Mammary epithelial cell (primary cell): ENCODE data around the gene CALN1.

Experiments
- EZH2 ChIP-seq: IDR thresholded peaks from 2 replicates; pipeline ENCODE4 v1.6.1; 2012; ENCODE audit warnings: low read length, inconsistent platforms, borderline replicate concordance
- TF ChIP-seq, protein P1 (sequence below), 2 donors: IDR thresholded peaks in 1 of 2; conservative IDR thresholded peaks in 1 of 2; 2 replicates each; pipeline ENCODE4 v1.5.1; 2011 to 2012; ENCODE audit warnings: inconsistent platforms in 2 of 2, low read length in 2 of 2, mild to moderate bottlenecking in 2 of 2, control low read depth in 1 of 2, low read depth in 1 of 2; ENCODE audit not compliant: insufficient read depth in 1 of 2; ENCODE audit errors: extremely low read depth in 1 of 2

DNA sequence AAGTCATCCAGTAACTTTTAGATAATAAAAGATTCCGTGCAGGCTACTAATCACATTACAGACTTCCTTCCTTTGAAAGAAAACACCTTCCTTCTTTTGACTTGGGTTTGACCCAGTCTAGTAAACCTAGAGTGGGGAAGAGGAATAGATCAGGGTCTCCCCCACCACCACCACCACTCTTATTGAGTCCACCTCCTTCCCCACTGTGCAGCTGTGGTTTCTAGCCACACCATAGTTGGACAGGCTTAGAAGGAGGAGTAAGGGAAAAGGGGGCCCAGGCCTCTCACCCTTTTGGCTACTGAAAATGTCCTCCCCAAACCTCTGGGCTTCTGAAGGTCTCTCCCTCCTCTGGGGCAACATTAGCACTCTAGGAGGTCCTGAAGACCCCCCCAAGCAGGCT is 372.7 kb downstream of the CALN1 start:
- TF ChIP-seq, protein P1, sequence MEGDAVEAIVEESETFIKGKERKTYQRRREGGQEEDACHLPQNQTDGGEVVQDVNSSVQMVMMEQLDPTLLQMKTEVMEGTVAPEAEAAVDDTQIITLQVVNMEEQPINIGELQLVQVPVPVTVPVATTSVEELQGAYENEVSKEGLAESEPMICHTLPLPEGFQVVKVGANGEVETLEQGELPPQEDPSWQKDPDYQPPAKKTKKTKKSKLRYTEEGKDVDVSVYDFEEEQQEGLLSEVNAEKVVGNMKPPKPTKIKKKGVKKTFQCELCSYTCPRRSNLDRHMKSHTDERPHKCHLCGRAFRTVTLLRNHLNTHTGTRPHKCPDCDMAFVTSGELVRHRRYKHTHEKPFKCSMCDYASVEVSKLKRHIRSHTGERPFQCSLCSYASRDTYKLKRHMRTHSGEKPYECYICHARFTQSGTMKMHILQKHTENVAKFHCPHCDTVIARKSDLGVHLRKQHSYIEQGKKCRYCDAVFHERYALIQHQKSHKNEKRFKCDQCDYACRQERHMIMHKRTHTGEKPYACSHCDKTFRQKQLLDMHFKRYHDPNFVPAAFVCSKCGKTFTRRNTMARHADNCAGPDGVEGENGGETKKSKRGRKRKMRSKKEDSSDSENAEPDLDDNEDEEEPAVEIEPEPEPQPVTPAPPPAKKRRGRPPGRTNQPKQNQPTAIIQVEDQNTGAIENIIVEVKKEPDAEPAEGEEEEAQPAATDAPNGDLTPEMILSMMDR (conservative IDR thresholded peaks at IDR 0.05 in 1 of 2, IDR thresholded peaks at IDR 0.05 in 1 of 2; ENCODE audit: extremely low read depth in 1 of 2, insufficient read depth in 1 of 2, low read depth in 1 of 2, low read length in 2 of 2): no peak
- no peak for TF ChIP-seq EZH2
